ENCODE measurements around the gene RALGAPA1. TPM values are rescaled to one million over a fixed set of nuclear protein-coding genes. Genes with fewer than 3 reads are reported as not detected.

The RALGAPA1 gene
- total RNA-seq, 1 experiment from 2014 or later = 138 TPM

- H3K9me3 ChIP-seq (ENCODE audit: low read length) = no peaks in the 10 kb centered on the region
- no peak overlapping the region for H3K4me2 ChIP-seq (ENCODE audit: low read depth, low read length, poor library complexity, severe bottlenecking)
- H3K4me3 ChIP-seq (ENCODE audit: low read length) = no peak overlapping the region
- no peak overlapping the region for H3K27ac ChIP-seq (ENCODE audit: low read length)
- H3K9me2 ChIP-seq (replicated peaks; ENCODE audit: insufficient read depth, low read length) = no peaks in the 10 kb centered on the region
- no peaks in the 10 kb centered on the region for H3K27me3 ChIP-seq (ENCODE audit: low read length)
- no peak overlapping the region for H2AFZ ChIP-seq (ENCODE audit: low read length)
- DNase-seq = peak; percentile 95
- no peaks in the 10 kb centered on the region for H4K20me1 ChIP-seq (ENCODE audit: insufficient read depth, low read depth, low read length)
- no peaks in the 10 kb centered on the region for H3K79me2 ChIP-seq (ENCODE audit: low read length)
- H3K4me1 ChIP-seq (ENCODE audit: low read length) = peaks cover 2% of the 10 kb centered on the region; the same call in 1 of the 2 replicates
- H3K36me3 ChIP-seq (ENCODE audit: insufficient read depth, low read length) = no peaks in the 10 kb centered on the region
- no peak overlapping the region for H3K9ac ChIP-seq (ENCODE audit: low read length)
These were observed 5.4 kb upstream of the RALGAPA1 start for GRCh38 chr14:35814371-35815005.

- H3K36me3 ChIP-seq (ENCODE audit: insufficient read depth, low read length) = no peaks in the 10 kb centered on the region; the same call in 1 of the 2 replicates
- no peak for DNase-seq
- no peaks in the 10 kb centered on the region for H3K9me2 ChIP-seq (replicated peaks; ENCODE audit: insufficient read depth, low read length)
- H3K79me2 ChIP-seq (ENCODE audit: low read length) = peaks cover 27% of the 10 kb centered on the region
- H3K9ac ChIP-seq (ENCODE audit: low read length) = no peak overlapping the region
- H3K4me1 ChIP-seq (ENCODE audit: low read length) = peaks cover 22% of the 10 kb centered on the region
- peak overlapping the region; percentile 15; the same call in 1 of the 2 replicates for H2AFZ ChIP-seq (ENCODE audit: low read length)
- no peak overlapping the region for H3K4me3 ChIP-seq (ENCODE audit: low read length)
- H3K9me3 ChIP-seq (ENCODE audit: low read length) = no peaks in the 10 kb centered on the region
- no peaks in the 10 kb centered on the region; the same call in 1 of the 2 replicates for H4K20me1 ChIP-seq (ENCODE audit: insufficient read depth, low read depth, low read length)
- H3K27ac ChIP-seq (ENCODE audit: low read length) = no peak overlapping the region
- H3K4me2 ChIP-seq (ENCODE audit: low read depth, low read length, poor library complexity, severe bottlenecking) = no peak overlapping the region
- no peaks in the 10 kb centered on the region for H3K27me3 ChIP-seq (ENCODE audit: low read length)
These were observed 1.9 kb upstream of the RALGAPA1 start for GRCh38 chr14:35810963-35811362.

GRCh38 chr14:35809597-35809996 lies 502 bp upstream of the RALGAPA1 start:
- Histone ChIP-seq H3K4me3 (ENCODE audit: low read length) (peak overlapping the region; percentile 98; the same call in 1 of the 2 replicates), H3K9me3 (ENCODE audit: low read length) (no peaks in the 10 kb centered on the region), H4K20me1 (ENCODE audit: insufficient read depth, low read depth, low read length) (no peaks in the 10 kb centered on the region; the same call in 1 of the 2 replicates), H3K4me2 (ENCODE audit: low read depth, low read length, poor library complexity, severe bottlenecking) (peak overlapping the region; percentile 88), H3K9me2 (replicated peaks; ENCODE audit: insufficient read depth, low read length) (no peaks in the 10 kb centered on the region), H3K9ac (ENCODE audit: low read length) (peak overlapping the region; percentile 87; the same call in 1 of the 2 replicates), H3K4me1 (ENCODE audit: low read length) (peaks cover 24% of the 10 kb centered on the region), H2AFZ (ENCODE audit: low read length) (peak overlapping the region; percentile 22), H3K79me2 (ENCODE audit: low read length) (peaks cover 40% of the 10 kb centered on the region), H3K27ac (ENCODE audit: low read length) (peak overlapping the region; percentile 1; the same call in 1 of the 2 replicates), H3K27me3 (ENCODE audit: low read length) (no peaks in the 10 kb centered on the region), H3K36me3 (ENCODE audit: insufficient read depth, low read length) (no peaks in the 10 kb centered on the region; the same call in 1 of the 2 replicates)
- no peak for DNase-seq

- H4K20me1 ChIP-seq (ENCODE audit: insufficient read depth, low read depth, low read length) = no peaks in the 10 kb centered on the region; the same call in 1 of the 2 replicates
- no peaks in the 10 kb centered on the region for H3K9me3 ChIP-seq (ENCODE audit: low read length)
- H3K4me2 ChIP-seq (ENCODE audit: low read depth, low read length, poor library complexity, severe bottlenecking) = peak overlapping the region; percentile 88
- no peaks in the 10 kb centered on the region; the same call in 1 of the 2 replicates for H3K36me3 ChIP-seq (ENCODE audit: insufficient read depth, low read length)
- peak overlapping the region; percentile 98 for H3K4me3 ChIP-seq (ENCODE audit: low read length)
- H3K79me2 ChIP-seq (ENCODE audit: low read length) = peaks cover 52% of the 10 kb centered on the region
- peaks cover 24% of the 10 kb centered on the region for H3K4me1 ChIP-seq (ENCODE audit: low read length)
- H3K9me2 ChIP-seq (replicated peaks; ENCODE audit: insufficient read depth, low read length) = no peaks in the 10 kb centered on the region
- H3K9ac ChIP-seq (ENCODE audit: low read length) = peak overlapping the region; percentile 87
- peak overlapping the region; percentile 66 for H2AFZ ChIP-seq (ENCODE audit: low read length)
- H3K27me3 ChIP-seq (ENCODE audit: low read length) = no peaks in the 10 kb centered on the region
- peak overlapping the region; percentile 83 for H3K27ac ChIP-seq (ENCODE audit: low read length)
- DNase-seq = peak; percentile 80
These were observed 938 bp downstream of the RALGAPA1 start for GRCh38 chr14:35808076-35808637.

- Histone ChIP-seq H3K4me1 (ENCODE audit: low read length) (peaks cover 24% of the 10 kb centered on the region), H3K9ac (ENCODE audit: low read length) (peak overlapping the region; percentile 87), H3K36me3 (ENCODE audit: insufficient read depth, low read length) (no peaks in the 10 kb centered on the region; the same call in 1 of the 2 replicates), H4K20me1 (ENCODE audit: insufficient read depth, low read depth, low read length) (no peaks in the 10 kb centered on the region; the same call in 1 of the 2 replicates), H3K9me3 (ENCODE audit: low read length) (no peaks in the 10 kb centered on the region), H3K4me2 (ENCODE audit: low read depth, low read length, poor library complexity, severe bottlenecking) (peak overlapping the region; percentile 88), H3K79me2 (ENCODE audit: low read length) (peaks cover 60% of the 10 kb centered on the region), H2AFZ (ENCODE audit: low read length) (no peak overlapping the region), H3K27ac (ENCODE audit: low read length) (no peak overlapping the region), H3K4me3 (ENCODE audit: low read length) (peak overlapping the region; percentile 98), H3K9me2 (replicated peaks; ENCODE audit: insufficient read depth, low read length) (no peaks in the 10 kb centered on the region), H3K27me3 (ENCODE audit: low read length) (no peaks in the 10 kb centered on the region)
- DNase-seq = peak; percentile 39
These were observed 1.7 kb downstream of the RALGAPA1 start for GRCh38 chr14:35807131-35807961.

- Histone ChIP-seq H3K79me2 (ENCODE audit: low read length) (peaks cover 71% of the 10 kb centered on the region), H3K4me3 (ENCODE audit: low read length) (peak overlapping the region; percentile 98), H3K9me3 (ENCODE audit: low read length) (no peaks in the 10 kb centered on the region), H3K27me3 (ENCODE audit: low read length) (no peaks in the 10 kb centered on the region), H3K36me3 (ENCODE audit: insufficient read depth, low read length) (no peaks in the 10 kb centered on the region; the same call in 1 of the 2 replicates), H3K4me2 (ENCODE audit: low read depth, low read length, poor library complexity, severe bottlenecking) (peak overlapping the region; percentile 88), H3K27ac (ENCODE audit: low read length) (no peak overlapping the region), H4K20me1 (ENCODE audit: insufficient read depth, low read depth, low read length) (no peaks in the 10 kb centered on the region; the same call in 1 of the 2 replicates), H3K9ac (ENCODE audit: low read length) (0 out of 2 replicates have a peak overlapping the region, but pooled peaks have one; percentile 15), H3K9me2 (replicated peaks; ENCODE audit: insufficient read depth, low read length) (no peaks in the 10 kb centered on the region), H3K4me1 (ENCODE audit: low read length) (peaks cover 24% of the 10 kb centered on the region), H2AFZ (ENCODE audit: low read length) (no peak overlapping the region)
- DNase-seq = no peak
These were observed 2.8 kb downstream of the RALGAPA1 start for GRCh38 chr14:35806006-35806907.

- no peaks in the 10 kb centered on the region for H3K9me3 ChIP-seq (ENCODE audit: low read length)
- H4K20me1 ChIP-seq (ENCODE audit: insufficient read depth, low read depth, low read length) = no peaks in the 10 kb centered on the region
- no peak overlapping the region for H2AFZ ChIP-seq (ENCODE audit: low read length)
- H3K79me2 ChIP-seq (ENCODE audit: low read length) = peaks cover 100% of the 10 kb centered on the region
- H3K27me3 ChIP-seq (ENCODE audit: low read length) = no peaks in the 10 kb centered on the region
- H3K9ac ChIP-seq (ENCODE audit: low read length) = no peak overlapping the region
- H3K4me2 ChIP-seq (ENCODE audit: low read depth, low read length, poor library complexity, severe bottlenecking) = no peak overlapping the region
- H3K9me2 ChIP-seq (replicated peaks; ENCODE audit: insufficient read depth, low read length) = no peaks in the 10 kb centered on the region
- no peak overlapping the region for H3K4me3 ChIP-seq (ENCODE audit: low read length)
- H3K36me3 ChIP-seq (ENCODE audit: insufficient read depth, low read length) = no peaks in the 10 kb centered on the region
- no peak for DNase-seq
- H3K4me1 ChIP-seq (ENCODE audit: low read length) = no peaks in the 10 kb centered on the region; the same call in 1 of the 2 replicates
- no peak overlapping the region for H3K27ac ChIP-seq (ENCODE audit: low read length)
These were observed 11.3 kb downstream of the RALGAPA1 start for GRCh38 chr14:35797796-35798195.
